ENCODE measurements around the gene EFHC1. TPM values are rescaled to one million over a fixed set of nuclear protein-coding genes. Genes with fewer than 3 reads are reported as not detected.

The EFHC1 gene
- total RNA-seq, 6 experiments from 2014 or later, result 3.6 to 10.4 (median 6.0) TPM

DNA sequence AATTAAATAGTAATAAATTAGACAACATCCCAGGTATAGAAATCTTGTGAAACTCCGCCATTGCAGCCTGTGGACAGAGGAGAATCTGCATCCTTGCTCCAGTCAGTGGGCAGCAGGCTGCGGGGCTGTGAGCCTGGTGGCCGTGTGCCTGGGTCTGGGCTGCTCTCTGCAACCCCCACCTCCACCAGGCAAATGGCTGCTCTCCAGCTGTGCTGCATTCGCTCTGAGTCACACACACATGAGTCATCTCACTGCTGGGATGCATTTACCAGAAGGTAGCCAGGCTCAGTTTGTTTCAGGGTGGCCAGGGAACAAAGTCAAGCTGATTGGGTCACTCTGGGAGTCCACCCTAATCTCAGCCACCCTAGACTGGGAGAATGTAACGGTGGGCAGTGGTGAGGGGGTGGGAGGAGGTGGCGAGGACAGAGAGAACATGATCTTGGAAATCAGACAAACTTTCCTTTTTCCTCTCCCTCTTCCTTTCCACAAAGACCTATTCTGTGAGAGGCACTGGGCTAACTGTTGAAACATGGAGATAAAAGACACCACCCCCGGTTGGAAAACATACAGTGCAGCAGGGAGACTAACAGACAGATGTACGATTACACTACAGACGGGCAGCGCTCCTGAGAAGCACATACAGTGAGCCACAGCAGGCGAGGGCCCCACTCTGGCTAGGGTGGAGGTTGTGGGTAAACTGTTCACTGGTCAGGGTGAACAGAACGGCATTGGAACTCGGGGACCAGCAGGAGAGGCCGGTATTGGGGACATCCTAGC is 97.5 kb downstream of the EFHC1 start:
- ATAC-seq, result peak; percentile 60 to 82 (median 74)
- intact Hi-C loops (cut with DNase I), result no loop called here
- 26% methylated on average over 13 of the region's 14 CpGs for WGBS (ENCODE audit: insufficient coverage, low coverage, low lambda C conversion rate, missing lambda C conversion rate)

DNA sequence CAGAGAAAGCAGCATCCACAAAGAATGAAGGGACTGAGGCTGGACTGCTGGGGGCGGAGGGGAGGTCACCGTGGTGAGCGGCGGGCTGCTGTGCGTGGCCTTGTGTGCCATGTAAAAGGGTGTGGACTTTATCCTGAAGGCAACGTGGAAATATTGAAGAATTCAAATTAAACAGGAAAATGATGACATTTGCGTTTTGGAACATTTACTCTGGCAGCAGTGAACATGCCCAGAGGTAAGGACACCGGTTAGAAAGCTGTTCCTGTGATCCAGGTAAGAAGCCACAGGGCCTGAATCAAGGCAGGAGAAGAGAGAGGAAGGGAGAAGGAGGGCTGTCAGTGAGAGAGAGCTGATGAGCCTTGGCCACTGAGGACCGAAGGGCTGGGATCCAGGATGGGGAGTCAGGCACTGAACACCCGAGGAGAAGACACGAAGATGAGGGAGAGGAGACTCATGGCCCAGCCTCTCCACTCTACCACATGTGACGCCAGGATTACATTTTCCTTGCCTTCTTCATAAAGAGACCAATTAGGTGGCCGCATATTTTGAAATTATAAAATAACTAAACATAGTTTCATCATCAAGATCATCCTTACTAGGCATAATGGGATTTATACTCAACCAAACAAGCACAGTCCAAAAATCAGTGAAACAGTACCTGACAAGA is 98.3 kb downstream of the EFHC1 start:
- peaks cover 0 to 64% (median 30%) of the 10 kb centered on the region in 4 donors for H3K4me1 ChIP-seq
- no peaks in the 10 kb centered on the region for H3K27me3 ChIP-seq
- peaks cover 0 to 18% (median 0%) of the 10 kb centered on the region in 4 donors for H3K36me3 ChIP-seq
- no peaks in the 10 kb centered on the region for H3K9me3 ChIP-seq
- peak; percentile 65 for TF ChIP-seq POLR2A (IDR thresholded peaks at IDR 0.05)
- TF ChIP-seq, protein P1, sequence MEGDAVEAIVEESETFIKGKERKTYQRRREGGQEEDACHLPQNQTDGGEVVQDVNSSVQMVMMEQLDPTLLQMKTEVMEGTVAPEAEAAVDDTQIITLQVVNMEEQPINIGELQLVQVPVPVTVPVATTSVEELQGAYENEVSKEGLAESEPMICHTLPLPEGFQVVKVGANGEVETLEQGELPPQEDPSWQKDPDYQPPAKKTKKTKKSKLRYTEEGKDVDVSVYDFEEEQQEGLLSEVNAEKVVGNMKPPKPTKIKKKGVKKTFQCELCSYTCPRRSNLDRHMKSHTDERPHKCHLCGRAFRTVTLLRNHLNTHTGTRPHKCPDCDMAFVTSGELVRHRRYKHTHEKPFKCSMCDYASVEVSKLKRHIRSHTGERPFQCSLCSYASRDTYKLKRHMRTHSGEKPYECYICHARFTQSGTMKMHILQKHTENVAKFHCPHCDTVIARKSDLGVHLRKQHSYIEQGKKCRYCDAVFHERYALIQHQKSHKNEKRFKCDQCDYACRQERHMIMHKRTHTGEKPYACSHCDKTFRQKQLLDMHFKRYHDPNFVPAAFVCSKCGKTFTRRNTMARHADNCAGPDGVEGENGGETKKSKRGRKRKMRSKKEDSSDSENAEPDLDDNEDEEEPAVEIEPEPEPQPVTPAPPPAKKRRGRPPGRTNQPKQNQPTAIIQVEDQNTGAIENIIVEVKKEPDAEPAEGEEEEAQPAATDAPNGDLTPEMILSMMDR (IDR thresholded peaks at IDR 0.05), result no peak
- DNase-seq (peak; percentile 69 to 79 (median 78)), ATAC-seq (peak; percentile 52 to 73 (median 68))
- 31% methylated on average over 13 of the region's 13 CpGs for WGBS (ENCODE audit: insufficient coverage, low coverage, low lambda C conversion rate, missing lambda C conversion rate)
- H3K4me3 ChIP-seq, result peak overlapping the region in 2 of 3 donors; percentile 3
- intact Hi-C loops (cut with DNase I), result no loop called here
- peak overlapping the region; percentile 88 to 96 (median 91) for H3K27ac ChIP-seq

More for the DNA sequence above, 97.5 kb downstream of the EFHC1 start:
- TF ChIP-seq POLR2A (IDR thresholded peaks at IDR 0.05), result peak; percentile 50
- TF ChIP-seq, protein P1 (IDR thresholded peaks at IDR 0.05), result no peak
- Histone ChIP-seq H3K4me1 (peaks cover 0 to 57% (median 25%) of the 10 kb centered on the region in 4 donors), H3K4me3 (peak overlapping the region in 2 of 3 donors; percentile 3), H3K27me3 (no peaks in the 10 kb centered on the region), H3K27ac (peak overlapping the region; percentile 88 to 96 (median 91)), H3K36me3 (peaks cover 0 to 18% (median 0%) of the 10 kb centered on the region in 4 donors), H3K9me3 (no peaks in the 10 kb centered on the region)
- peak; percentile 86 to 91 (median 88) for DNase-seq

DNA sequence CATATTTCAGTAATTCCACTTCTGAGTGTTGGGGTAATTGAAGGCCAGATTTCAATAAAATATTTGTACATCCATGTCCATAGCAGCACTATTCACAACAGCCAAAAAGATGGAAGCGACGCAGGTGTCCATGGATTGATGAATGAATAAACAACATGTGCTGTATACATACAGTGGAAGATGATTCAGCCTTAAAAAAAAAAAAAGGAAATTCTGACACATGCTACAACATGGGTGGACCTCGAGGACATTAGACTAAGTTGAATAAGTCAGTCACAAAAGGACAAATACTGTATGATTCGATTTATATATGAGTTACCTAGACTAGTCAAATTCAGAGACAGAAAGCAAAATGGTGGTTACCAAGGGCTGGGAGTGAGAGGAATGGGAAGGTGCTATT is 99.5 kb downstream of the EFHC1 start:
- H3K4me1 ChIP-seq, result peaks cover 0 to 61% (median 31%) of the 10 kb centered on the region in 4 donors
- no peaks in the 10 kb centered on the region for H3K9me3 ChIP-seq
- ATAC-seq, result no peak
- no peak for TF ChIP-seq POLR2A (IDR thresholded peaks at IDR 0.05)
- TF ChIP-seq, protein P1 (IDR thresholded peaks at IDR 0.05), result no peak
- no peak overlapping the region for H3K4me3 ChIP-seq
- intact Hi-C loops (cut with DNase I), result no loop called here
- H3K27me3 ChIP-seq, result no peaks in the 10 kb centered on the region
- DNase-seq, result no peak
- peaks cover 0 to 17% (median 0%) of the 10 kb centered on the region in 4 donors for H3K36me3 ChIP-seq
- H3K27ac ChIP-seq, result peak overlapping the region in 2 of 3 donors; percentile 88 to 96
- 87% methylated on average over 4 of the region's 4 CpGs for WGBS (ENCODE audit: insufficient coverage, low coverage, low lambda C conversion rate, missing lambda C conversion rate)

DNA sequence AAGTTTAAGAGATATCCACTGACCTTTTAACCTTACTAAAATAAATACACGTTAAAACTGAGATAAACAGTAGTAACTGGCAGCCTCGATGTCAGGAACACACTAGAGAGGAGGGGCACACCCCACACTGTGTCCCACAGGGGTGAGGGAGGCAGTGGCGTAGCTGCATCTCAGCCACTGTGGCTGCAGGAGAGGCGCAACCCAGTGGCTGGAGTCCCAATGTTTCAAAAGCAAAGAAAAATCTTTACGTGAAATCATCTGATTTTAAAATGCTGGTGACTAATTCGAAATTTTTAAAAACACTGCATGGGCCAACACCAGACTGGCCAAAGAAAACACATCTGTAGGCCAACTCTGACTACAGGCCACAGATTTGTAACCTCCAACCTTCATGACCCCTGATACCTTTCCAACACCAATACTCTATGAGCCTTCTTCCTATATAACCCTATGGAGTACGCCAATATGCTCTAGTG is 102.0 kb downstream of the EFHC1 start:
- no peak overlapping the region for H3K4me3 ChIP-seq
- no peaks in the 10 kb centered on the region for H3K27me3 ChIP-seq
- H3K27ac ChIP-seq, result peak overlapping the region; percentile 83 to 96 (median 85)
- WGBS (ENCODE audit: insufficient coverage, low coverage, low lambda C conversion rate, missing lambda C conversion rate), result 22% methylated on average over 7 of the region's 7 CpGs
- peaks cover 0 to 53% (median 27%) of the 10 kb centered on the region in 4 donors for H3K4me1 ChIP-seq
- no peaks in the 10 kb centered on the region for H3K9me3 ChIP-seq
- intact Hi-C loops (cut with DNase I), result no loop called here
- TF ChIP-seq POLR2A (IDR thresholded peaks at IDR 0.05), result peak; percentile 55
- TF ChIP-seq, protein P1 (IDR thresholded peaks at IDR 0.05), result no peak
- peak; percentile 84 to 90 (median 86) for DNase-seq
- H3K36me3 ChIP-seq, result no peaks in the 10 kb centered on the region
- peak; percentile 78 to 89 (median 79) for ATAC-seq
